ENCODE data around the gene CDH23.
"Not testable (repeated sequence)": the region's sequence is repeated elsewhere in the genome, so short reads cannot be mapped to it uniquely, and the experiment has no call there.

CDH23 gene

DNA sequence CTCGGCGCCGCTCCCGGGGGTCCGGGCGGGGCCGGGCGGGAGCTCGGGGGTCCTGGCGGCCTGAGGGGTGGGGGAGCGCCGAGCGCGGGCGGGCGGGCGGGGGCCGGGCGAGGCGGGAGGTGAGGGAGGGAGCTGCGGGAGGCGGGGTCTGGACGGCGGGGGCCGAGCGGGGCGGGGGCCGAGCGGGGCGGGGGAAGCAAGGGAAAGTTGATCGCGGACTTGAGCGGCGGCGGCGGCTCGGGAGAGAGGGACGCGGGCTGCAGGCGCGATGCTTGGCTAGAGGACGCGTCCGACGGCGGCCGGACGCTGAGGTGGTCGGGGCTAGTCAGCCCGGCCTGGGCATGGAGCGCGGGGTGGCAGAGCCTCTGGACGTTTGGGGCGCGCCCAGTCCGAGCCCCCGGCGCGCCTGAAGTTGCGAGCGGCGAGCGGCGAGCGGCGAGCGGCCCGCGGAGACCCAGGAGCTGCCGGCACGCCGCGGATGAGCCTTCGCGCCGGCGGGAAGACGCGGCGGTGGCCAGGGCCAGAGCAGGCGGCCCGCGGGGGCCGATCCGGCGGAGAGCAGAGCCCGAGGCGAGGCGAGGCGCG is at the start of gene CDH23:
Gene CDH23, plus strand, starts transcription at position 210 of the 585 bp plus-strand sequence. CDS start 42,912 bp downstream, outside the sequence.
- no peak for DNase-seq (ENCODE audit: extremely low read depth in 1 of 2, low read depth in 1 of 2)

DNA sequence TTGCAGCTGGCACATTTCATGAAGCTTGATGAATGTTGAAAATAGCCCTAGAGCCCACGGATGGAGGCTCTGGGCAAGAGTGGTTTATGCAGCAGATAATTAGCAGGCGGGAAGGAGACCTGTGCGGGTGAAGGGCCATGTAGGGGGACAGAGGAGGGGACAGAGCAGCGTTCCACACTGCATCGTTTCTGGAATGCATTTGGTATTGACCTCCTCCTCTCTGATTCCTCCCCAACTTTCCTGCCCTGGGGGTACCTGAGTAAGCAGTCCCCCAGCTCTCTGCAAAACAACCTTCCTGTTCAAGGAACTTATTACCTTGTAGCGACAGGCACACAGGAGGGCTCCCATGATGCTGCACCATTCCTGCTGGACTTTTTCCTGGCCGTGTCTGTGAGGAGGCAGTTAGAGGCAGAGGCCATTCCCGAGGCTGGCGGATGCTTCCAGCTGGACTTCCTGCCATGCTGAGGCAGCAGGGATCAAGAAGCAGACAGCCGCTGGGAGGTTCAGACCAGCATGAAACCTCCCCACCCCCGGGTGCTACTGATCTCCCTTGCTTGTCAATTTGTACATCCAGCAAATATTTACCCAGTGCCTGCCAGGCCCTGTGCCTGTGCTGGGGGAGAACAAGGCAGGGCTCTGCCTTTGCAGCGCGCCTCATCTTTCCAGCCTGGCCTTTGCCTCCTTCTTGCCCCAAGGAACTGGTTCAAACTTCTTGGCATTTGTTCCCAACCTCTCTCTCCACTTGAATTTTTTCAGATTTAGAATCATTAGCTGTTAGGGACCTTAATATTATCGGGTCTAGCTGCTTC is 48.9 kb upstream of the CDH23 start:
- no peak for DNase-seq (ENCODE audit: extremely low read depth in 1 of 2, low read depth in 1 of 2)

DNA sequence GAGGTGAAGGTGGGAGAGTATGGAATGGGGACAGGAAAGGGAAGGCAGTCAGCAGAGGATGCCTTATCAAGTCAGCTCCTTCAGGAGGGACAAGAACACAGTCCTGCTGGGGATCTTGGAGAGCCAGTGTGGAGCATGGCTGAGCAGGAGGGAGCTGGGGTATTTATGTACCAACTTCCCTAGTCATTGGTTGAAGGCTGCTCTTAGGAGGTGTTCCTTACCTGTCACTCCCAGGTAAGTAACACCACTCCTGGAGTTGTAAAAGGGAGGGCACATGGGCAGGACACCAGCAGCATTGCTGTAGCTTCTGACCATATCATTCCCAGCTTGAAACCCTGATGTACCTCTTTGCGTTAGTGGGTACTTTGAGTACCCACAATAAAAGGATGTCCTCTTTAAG is 47.9 kb upstream of the CDH23 start:
- no peak for DNase-seq (ENCODE audit: extremely low read depth in 1 of 2, low read depth in 1 of 2)

GRCh38 chr10:71349406-71349805 is 47.3 kb upstream of the CDH23 start:
- no peak for DNase-seq (ENCODE audit: extremely low read depth in 1 of 2, low read depth in 1 of 2)

- no peak for DNase-seq (ENCODE audit: extremely low read depth in 1 of 2, low read depth in 1 of 2)
Measured at GRCh38 chr10:71351087-71351486, 45.6 kb upstream of the CDH23 start.

- no peak for DNase-seq (ENCODE audit: extremely low read depth in 1 of 2, low read depth in 1 of 2)
Measured at GRCh38 chr10:71351628-71352319, 44.9 kb upstream of the CDH23 start.

- no peak for DNase-seq (ENCODE audit: extremely low read depth in 1 of 2, low read depth in 1 of 2)
Measured at GRCh38 chr10:71353639-71354038, 43.1 kb upstream of the CDH23 start.

- no peak for DNase-seq (ENCODE audit: extremely low read depth in 1 of 2, low read depth in 1 of 2)
Measured at GRCh38 chr10:71354776-71355175, 41.9 kb upstream of the CDH23 start.

- DNase-seq (ENCODE audit: extremely low read depth in 1 of 2, low read depth in 1 of 2): no peak
Measured at GRCh38 chr10:71355886-71356285, 40.8 kb upstream of the CDH23 start.

GRCh38 chr10:71357792-71358265 is 38.9 kb upstream of the CDH23 start:
- no peak for DNase-seq (ENCODE audit: extremely low read depth in 1 of 2, low read depth in 1 of 2)

GRCh38 chr10:71358277-71358676 is 38.4 kb upstream of the CDH23 start:
- no peak for DNase-seq (ENCODE audit: extremely low read depth in 1 of 2, low read depth in 1 of 2)

GRCh38 chr10:71358906-71359305 is 37.8 kb upstream of the CDH23 start:
- DNase-seq (ENCODE audit: extremely low read depth in 1 of 2, low read depth in 1 of 2): not testable (repeated sequence)

DNA sequence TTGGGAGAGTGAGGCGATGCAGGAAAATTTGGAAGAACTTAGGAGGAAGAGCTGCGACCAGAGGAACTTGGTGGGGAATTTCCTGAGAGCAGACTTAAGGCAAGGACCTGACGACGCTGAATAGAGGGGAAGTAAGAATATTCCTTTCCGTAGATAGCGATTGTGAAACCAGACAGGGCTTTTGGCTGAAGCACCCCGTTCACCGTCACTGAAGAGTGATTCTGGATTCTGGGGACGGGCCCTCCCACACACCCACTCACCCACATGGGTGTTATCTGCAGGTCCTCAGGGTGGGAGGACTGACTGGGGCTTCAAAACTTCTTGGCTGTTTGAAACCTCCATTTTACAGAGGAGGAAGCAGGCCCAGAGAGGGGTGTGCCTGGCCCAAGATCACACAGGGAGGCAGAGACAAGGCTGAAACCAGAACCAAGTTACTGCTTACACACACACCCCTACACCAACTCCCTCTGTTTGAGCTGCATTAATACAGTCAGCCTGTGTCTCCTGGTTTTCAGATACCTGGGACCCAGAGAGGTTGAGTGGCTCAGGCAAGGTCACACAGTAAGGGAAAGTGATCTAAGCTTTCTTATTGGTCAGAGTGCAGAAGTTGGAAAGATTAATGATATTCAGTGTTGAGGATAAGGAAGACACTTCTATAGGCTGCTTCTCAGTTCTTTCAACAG is 37.2 kb upstream of the CDH23 start:
- no peak for DNase-seq (ENCODE audit: extremely low read depth in 1 of 2, low read depth in 1 of 2)

- DNase-seq (ENCODE audit: extremely low read depth in 1 of 2, low read depth in 1 of 2): no peak
Measured at GRCh38 chr10:71360735-71361134, 36.0 kb upstream of the CDH23 start.

DNA sequence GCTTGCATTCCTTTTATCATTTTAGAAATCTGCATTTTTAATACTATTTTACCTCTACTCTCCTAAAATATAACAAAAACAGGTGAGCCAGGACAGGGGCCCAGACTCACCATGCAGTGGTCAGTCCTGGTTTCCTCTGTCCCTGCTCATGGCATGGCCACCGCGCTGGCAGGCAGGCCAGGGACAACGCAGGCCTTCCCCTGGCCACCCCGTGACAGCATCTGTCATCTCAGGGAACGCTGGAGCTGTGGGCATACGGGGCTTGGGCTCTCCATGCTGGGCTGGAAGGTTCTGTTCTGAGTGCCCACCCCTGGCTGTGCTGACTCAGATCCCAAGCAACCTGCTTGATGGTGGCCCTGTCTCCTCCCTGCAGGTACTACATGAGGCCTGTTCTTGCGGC is 35.1 kb upstream of the CDH23 start:
- no peak for DNase-seq (ENCODE audit: extremely low read depth in 1 of 2, low read depth in 1 of 2)

DNA sequence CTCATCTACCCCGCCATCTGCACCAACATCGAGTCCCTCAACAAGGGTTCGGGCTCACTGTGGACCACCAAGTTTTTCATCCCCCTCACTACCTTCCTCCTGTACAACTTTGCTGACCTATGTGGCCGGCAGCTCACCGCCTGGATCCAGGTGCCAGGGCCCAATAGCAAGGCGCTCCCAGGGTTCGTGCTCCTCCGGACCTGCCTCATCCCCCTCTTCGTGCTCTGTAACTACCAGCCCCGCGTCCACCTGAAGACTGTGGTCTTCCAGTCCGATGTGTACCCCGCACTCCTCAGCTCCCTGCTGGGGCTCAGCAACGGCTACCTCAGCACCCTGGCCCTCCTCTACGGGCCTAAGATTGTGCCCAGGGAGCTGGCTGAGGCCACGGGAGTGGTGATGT is 34.6 kb upstream of the CDH23 start:
- no peak for DNase-seq (ENCODE audit: extremely low read depth in 1 of 2, low read depth in 1 of 2)

- no peak for DNase-seq (ENCODE audit: extremely low read depth in 1 of 2, low read depth in 1 of 2)
Measured at GRCh38 chr10:71363936-71364335, 32.8 kb upstream of the CDH23 start.

- no peak for DNase-seq (ENCODE audit: extremely low read depth in 1 of 2, low read depth in 1 of 2)
Measured at GRCh38 chr10:71365366-71365765, 31.4 kb upstream of the CDH23 start.

GRCh38 chr10:71366690-71367089 is 30.0 kb upstream of the CDH23 start:
- no peak for DNase-seq (ENCODE audit: extremely low read depth in 1 of 2, low read depth in 1 of 2)

DNA sequence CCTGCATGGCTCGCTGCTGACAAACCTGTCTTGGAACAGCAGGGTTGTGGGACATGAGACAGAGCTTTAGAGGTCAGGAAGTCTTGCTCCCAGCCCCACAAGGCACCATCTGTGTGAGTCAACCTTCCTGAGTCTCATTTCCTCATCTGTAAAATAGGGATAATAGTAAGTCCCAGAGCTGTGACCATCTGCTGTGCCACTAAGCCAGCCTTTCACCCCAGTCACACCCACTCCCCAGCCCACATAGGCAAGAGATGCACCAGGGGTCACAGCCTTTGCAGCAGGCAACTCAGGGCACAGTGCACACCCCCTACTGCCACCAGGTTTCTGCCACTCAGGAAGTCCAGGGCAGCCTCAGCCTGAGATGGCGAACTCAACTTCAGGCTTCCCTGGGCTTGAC is 29.4 kb upstream of the CDH23 start:
- DNase-seq (ENCODE audit: extremely low read depth in 1 of 2, low read depth in 1 of 2): no peak

- no peak for DNase-seq (ENCODE audit: extremely low read depth in 1 of 2, low read depth in 1 of 2)
Measured at GRCh38 chr10:71368176-71368575, 28.5 kb upstream of the CDH23 start.

Data from activated CD8-positive, alpha-beta memory T cell treated with anti-CD3 and anti-CD28 coated beads for 1 hour (primary cell).